ENCODE results near the gene SERINC5. TPM values are rescaled to one million over a fixed set of nuclear protein-coding genes. Genes with fewer than 3 reads are reported as not detected.

Gene SERINC5
- total RNA-seq, 1 donor from 2014 or later, result 57.3 TPM

GRCh38 chr5:80127116-80127552, 128.7 kb downstream of the SERINC5 start:
- Histone ChIP-seq H3K36me3 (ENCODE audit: insufficient read depth, low read length) (no peaks in the 10 kb centered on the region), H3K27me3 (ENCODE audit: insufficient read depth, low read length) (no peaks in the 10 kb centered on the region), H3K4me1 (ENCODE audit: insufficient read depth, low read length) (peaks cover 15% of the 10 kb centered on the region), H3K4me3 (ENCODE audit: insufficient read depth, low read depth, low read length) (no peak overlapping the region), H3K79me2 (ENCODE audit: insufficient read depth, low read length) (no peaks in the 10 kb centered on the region), H3K9ac (ENCODE audit: low read length) (no peak overlapping the region), H3K27ac (ENCODE audit: low read depth, low read length) (no peak overlapping the region), H2AFZ (ENCODE audit: low read depth, low read length) (no peak overlapping the region), H3K9me3 (ENCODE audit: insufficient read depth, low read depth, low read length) (no peaks in the 10 kb centered on the region), H3K4me2 (ENCODE audit: low read length) (no peak overlapping the region), H4K20me1 (ENCODE audit: insufficient read depth, low read length) (no peaks in the 10 kb centered on the region)
- Mint-ChIP-seq H3K36me3 (ENCODE audit: low read depth, unreplicated experiment) (no peaks in the 10 kb centered on the region), H3K27me3 (ENCODE audit: low read depth, unreplicated experiment) (no peaks in the 10 kb centered on the region), H3K27ac (ENCODE audit: unreplicated experiment) (no peak overlapping the region), H3K4me3 (ENCODE audit: unreplicated experiment) (no peak overlapping the region), H3K4me1 (ENCODE audit: low read depth, unreplicated experiment) (peaks cover 21% of the 10 kb centered on the region), H3K9me3 (ENCODE audit: unreplicated experiment) (no peaks in the 10 kb centered on the region)
- DNase-seq (ENCODE audit: low read depth) (peak; percentile 26), FAIRE-seq (no peak)
- TF ChIP-seq CTCF (IDR thresholded peaks at IDR 0.05; ENCODE audit: insufficient read depth, low read depth, low read length) (no peak), EZH2 (IDR thresholded peaks at IDR 0.05; ENCODE audit: insufficient read depth, low read length) (no peak)

DNA sequence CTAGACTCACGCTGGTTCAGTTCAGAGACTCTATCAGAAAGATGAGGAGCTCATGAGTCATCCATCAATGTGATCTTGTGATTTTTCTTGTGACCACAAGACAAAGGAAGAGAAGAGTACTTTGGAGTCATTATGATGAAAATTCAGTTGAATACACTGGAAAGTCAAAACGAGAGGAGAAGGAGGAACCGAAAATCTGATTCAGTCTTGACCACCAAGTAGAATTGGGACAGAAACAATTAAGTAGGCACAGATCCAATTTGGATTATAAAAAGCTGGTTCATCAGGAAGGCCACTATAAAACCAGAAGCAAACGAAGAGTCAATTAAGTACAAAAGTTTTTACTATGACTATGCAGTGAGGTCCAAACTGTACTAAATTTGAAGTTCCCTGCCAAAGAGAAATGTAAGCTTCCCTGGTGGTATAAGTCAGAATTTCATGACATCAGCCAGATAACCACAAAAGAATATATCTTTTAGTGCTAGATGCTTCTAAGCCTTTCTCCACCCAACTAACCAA, 129.8 kb downstream of the SERINC5 start:
- Histone ChIP-seq H3K79me2 (ENCODE audit: insufficient read depth, low read length) (no peaks in the 10 kb centered on the region), H3K36me3 (ENCODE audit: insufficient read depth, low read length) (no peaks in the 10 kb centered on the region), H3K4me3 (ENCODE audit: insufficient read depth, low read depth, low read length) (peak overlapping the region; percentile 25), H3K27me3 (ENCODE audit: insufficient read depth, low read length) (no peaks in the 10 kb centered on the region), H2AFZ (ENCODE audit: low read depth, low read length) (peak overlapping the region; percentile 25), H3K27ac (ENCODE audit: low read depth, low read length) (peak overlapping the region; percentile 73), H3K9me3 (ENCODE audit: insufficient read depth, low read depth, low read length) (no peaks in the 10 kb centered on the region), H3K4me1 (ENCODE audit: insufficient read depth, low read length) (peaks cover 15% of the 10 kb centered on the region), H3K4me2 (ENCODE audit: low read length) (peak overlapping the region; percentile 68), H3K9ac (ENCODE audit: low read length) (peak overlapping the region; percentile 45), H4K20me1 (ENCODE audit: insufficient read depth, low read length) (no peaks in the 10 kb centered on the region)
- peak; percentile 86 for DNase-seq (ENCODE audit: low read depth)
- Mint-ChIP-seq H3K4me1 (ENCODE audit: low read depth, unreplicated experiment) (peaks cover 21% of the 10 kb centered on the region), H3K9me3 (ENCODE audit: unreplicated experiment) (no peaks in the 10 kb centered on the region), H3K27ac (ENCODE audit: unreplicated experiment) (peak overlapping the region; percentile 79), H3K27me3 (ENCODE audit: low read depth, unreplicated experiment) (no peaks in the 10 kb centered on the region), H3K4me3 (ENCODE audit: unreplicated experiment) (no peak overlapping the region), H3K36me3 (ENCODE audit: low read depth, unreplicated experiment) (no peaks in the 10 kb centered on the region)
- peak; percentile 88 for FAIRE-seq
- no peak for TF ChIP-seq EZH2 (IDR thresholded peaks at IDR 0.05; ENCODE audit: insufficient read depth, low read length)
- peak; percentile 13 for TF ChIP-seq CTCF (IDR thresholded peaks at IDR 0.05; ENCODE audit: insufficient read depth, low read depth, low read length)

All from astrocyte (in vitro differentiated cells and primary cell).